GM12878 (cell line): Measurements from ENCODE around the gene TEKT5. TPM values are rescaled to one million over a fixed set of nuclear protein-coding genes. Genes with fewer than 3 reads are reported as not detected.

Source experiments
- ATAC-seq: fragments of 200-7000 bp; cut with Tn5 transposase; 3 replicates; pipeline ENCODE4 v1.9.1; 2020; ENCODE audit warnings: mild to moderate bottlenecking, moderate library complexity
- BruUV-seq: library from RNA; stranded (reverse); fragments of 400-500 nt; replicated peaks from 2 replicates; lab custom pipeline; 2021; lab: Mats Ljungman, UMichigan
- CTCF ChIA-PET: fragments of 300-600 bp; sonication (Branson Sonifier 250); formaldehyde crosslinking; extraction: SDS; loops from one replicate; lab custom pipeline; 2021; ENCODE audit warnings: inconsistent platforms; lab: Yijun Ruan, JAX
- POLR2A ChIA-PET: fragments of 350-600 bp; formaldehyde crosslinking; extraction: SDS; loops from one replicate; lab custom pipeline; 2021; ENCODE audit warnings: inconsistent platforms; lab: Charles Lee
- RAD21 ChIA-PET: fragments of 300-600 bp; sonication (Branson Sonifier 250); formaldehyde crosslinking; loops from one replicate; lab custom pipeline; 2023; ENCODE audit warnings: antibody characterized with exemption; ENCODE audit not compliant: unreplicated experiment; lab: Charles Lee
- SMC1A ChIA-PET: fragments of 300-600 bp; sonication (Branson Sonifier 250); formaldehyde crosslinking; loops from one replicate; lab custom pipeline; 2023; ENCODE audit not compliant: unreplicated experiment, uncharacterized antibody; lab: Charles Lee
- DNase-seq: peaks from one replicate; pipeline ENCODE4 v3.0.0-alpha.2; 2011; ENCODE audit warnings: low read depth, low spot score
- FAIRE-seq: peaks from 3 replicates; lab custom pipeline; 2011; peaks lifted over from hg19 to GRCh38; lab: Jason Lieb, UNC
- H2AFZ ChIP-seq: 2 replicates; pipeline ENCODE4 v1.6.0; 2011; ENCODE audit warnings: low read depth, low read length, control low read depth; ENCODE audit not compliant: control insufficient read depth
- H3K27ac ChIP-seq: 2 replicates; pipeline ENCODE4 v1.5.1; 2011; ENCODE audit warnings: control low read depth; ENCODE audit not compliant: control insufficient read depth, insufficient read depth
- H3K27me3 ChIP-seq, 2 experiments: replicated peaks in 1 of 2; 2 replicates each; pipeline versions ENCODE4 v1.6.0 to v1.6.1; 2011; ENCODE audit warnings: low read length in 1 of 2; ENCODE audit not compliant: control insufficient read depth in 2 of 2, insufficient read depth in 2 of 2
- H3K36me3 ChIP-seq, 2 experiments: 2 replicates each; pipeline ENCODE4 v1.5.1; 2011; ENCODE audit warnings: low read length in 1 of 2; ENCODE audit not compliant: control insufficient read depth in 2 of 2, insufficient read depth in 2 of 2
- H3K4me1 ChIP-seq: 2 replicates; pipeline ENCODE4 v1.6.1; 2011; ENCODE audit warnings: mild to moderate bottlenecking, low read length, moderate library complexity, mixed read lengths; ENCODE audit not compliant: control insufficient read depth, insufficient read depth
- H3K4me2 ChIP-seq: 2 replicates; pipeline ENCODE4 v1.6.0; 2011; ENCODE audit warnings: control low read depth; ENCODE audit not compliant: control insufficient read depth, insufficient read depth
- H3K4me3 ChIP-seq: fragments of 200-600 bp; sonication (generic); 2 replicates; pipeline ENCODE4 v1.5.1; 2016
- H3K79me2 ChIP-seq: 2 replicates; pipeline ENCODE4 v1.6.0; 2011; ENCODE audit warnings: low read length; ENCODE audit not compliant: control insufficient read depth, insufficient read depth
- H3K9ac ChIP-seq: 2 replicates; pipeline ENCODE4 v1.8.0; 2011; ENCODE audit warnings: low read length, control low read depth, mixed read lengths; ENCODE audit not compliant: control insufficient read depth, insufficient read depth
- H3K9me3 ChIP-seq: replicated peaks from 3 replicates; pipeline ENCODE4 v1.5.1; 2011; ENCODE audit warnings: mild to moderate bottlenecking, low read length; ENCODE audit not compliant: control insufficient read depth, insufficient read depth
- H4K20me1 ChIP-seq: 2 replicates; pipeline ENCODE4 v1.6.0; 2011; ENCODE audit not compliant: control insufficient read depth, insufficient read depth
- BACH1 ChIP-seq: fragments of 450-650 bp; IDR thresholded peaks from 2 replicates; pipeline ENCODE4 v1.6.1; 2017; ENCODE audit warnings: mild to moderate bottlenecking, borderline replicate concordance
- BMI1 ChIP-seq: fragments of 450-650 bp; IDR thresholded peaks from 2 replicates; pipeline ENCODE4 v1.6.1; 2016; ENCODE audit warnings: mild to moderate bottlenecking, moderate library complexity, borderline replicate concordance
- CEBPB ChIP-seq, 2 experiments: fragments of 150-350 bp in 1 of 2; IDR thresholded peaks; 2 replicates each; pipeline ENCODE4 v1.6.1; 2012 to 2014; ENCODE audit warnings: low read depth in 2 of 2, low read length in 2 of 2, borderline replicate concordance in 1 of 2, inconsistent platforms in 1 of 2
- CHD4 ChIP-seq: fragments of 200-600 bp; sonication (generic); IDR thresholded peaks from 2 replicates; pipeline ENCODE4 v1.6.1; 2016; ENCODE audit warnings: mild to moderate bottlenecking
- FOXM1 ChIP-seq: IDR thresholded peaks from 2 replicates; pipeline ENCODE4 v1.6.1; 2012; ENCODE audit warnings: low read depth, mild to moderate bottlenecking, inconsistent platforms, low read length, moderate library complexity
- IKZF1 ChIP-seq: fragments of 450-650 bp; conservative IDR thresholded peaks from 2 replicates; pipeline ENCODE4 v1.6.1; 2017; ENCODE audit warnings: antibody characterized with exemption, mild to moderate bottlenecking
- NFIC ChIP-seq: IDR thresholded peaks from 2 replicates; pipeline ENCODE4 v1.6.1; 2012; ENCODE audit warnings: low read depth, mild to moderate bottlenecking, inconsistent platforms, low read length, moderate library complexity
- PAX5 ChIP-seq: IDR thresholded peaks from 2 replicates; pipeline ENCODE4 v1.6.1; 2011; ENCODE audit warnings: low read depth, low read length, borderline replicate concordance
- SP1 ChIP-seq: IDR thresholded peaks from one replicate; pipeline ENCODE4 v1.6.1; 2011; ENCODE audit warnings: low read depth, low read length
- STAT1 ChIP-seq: fragments of 450-650 bp; conservative IDR thresholded peaks from 2 replicates; pipeline ENCODE4 v1.6.1; 2014; ENCODE audit warnings: antibody characterized with exemption, mild to moderate bottlenecking
- ZBED1 ChIP-seq: IDR thresholded peaks from 2 replicates; pipeline ENCODE4 v1.6.1; 2016; ENCODE audit warnings: borderline replicate concordance
- ZSCAN29 ChIP-seq: fragments of 450-650 bp; IDR thresholded peaks from 2 replicates; pipeline ENCODE4 v1.6.1; 2017; ENCODE audit warnings: mild to moderate bottlenecking, moderate library complexity
- WGBS: methylation state at CpG from one replicate; pipeline ENCODE4 v1.1.6; 2016; ENCODE audit warnings: low lambda C conversion rate; ENCODE audit not compliant: insufficient replicate concordance, insufficient coverage; ENCODE audit errors: missing lambda C conversion rate; 5-methylcytosine and 5-hydroxymethylcytosine counted together
- in situ Hi-C: fragments of 300-500 bp; cut with MboI; formaldehyde crosslinking; loops from 9 replicates; pipeline ENCODE4 v1.14.3; 2018; ENCODE audit warnings: mixed read lengths
- intact Hi-C: fragments of 100-400 bp; cut with micrococcal nuclease; formaldehyde crosslinking; loops from one replicate; pipeline ENCODE4 v1.14.2; 2022; ENCODE audit not compliant: unreplicated experiment
- polyA plus RNA-seq, 11 experiments: library from polyadenylated mRNA; depleted of rRNA in 4 of 11; unstranded in 6 of 11; stranded (reverse) in 5 of 11; fragments of >200 nt; fragmentation: Nextera tagmentation in 4 of 11; fragmentation: Illumina TruSeq in 1 of 11; extraction: Ambion mirVana in 4 of 11; extraction: Trizol in 1 of 11; gene quantifications; 1 replicate in 1 of 11; 2 replicates in 10 of 11; pipeline versions ENCODE4 v1.2.1 to v1.2.3, GENCODE V29; 2011 to 2016; ENCODE audit warnings: inconsistent platforms in 2 of 11, missing spikeins in 2 of 11, low read depth in 1 of 11
- total RNA-seq, 4 experiments: library from RNA; depleted of rRNA in 3 of 4; stranded (reverse); fragments of >200 nt in 3 of 4; fragmentation: Illumina TruSeq in 1 of 4; extraction: Trizol in 1 of 4; gene quantifications; 2 replicates each; pipeline versions ENCODE4 v1.2.1 to v1.2.3, GENCODE V29; 2013 to 2021
- TF ChIP-seq, protein P1 (sequence below): fragments of 450-650 bp; formaldehyde crosslinking; IDR thresholded peaks from 2 replicates; pipeline ENCODE4 v1.4.0; 2022; ENCODE audit warnings: mild to moderate bottlenecking, moderate library complexity
- TF ChIP-seq, protein P2 (sequence below): fragments of 450-650 bp; IDR thresholded peaks from 2 replicates; pipeline ENCODE4 v1.6.1; 2017; ENCODE audit warnings: borderline replicate concordance
- TF ChIP-seq, protein P3 (sequence below): fragments of 450-650 bp; IDR thresholded peaks from 2 replicates; pipeline ENCODE4 v1.6.1; 2017; ENCODE audit warnings: mild to moderate bottlenecking, moderate library complexity
- TF ChIP-seq, protein P4 (sequence below): IDR thresholded peaks from 2 replicates; pipeline ENCODE4 v1.6.1; 2011; ENCODE audit warnings: low read depth, mild to moderate bottlenecking, low read length, moderate library complexity, borderline replicate concordance; ENCODE audit errors: extremely low read depth

The TEKT5 gene
- total and polyA plus RNA-seq, 10 of the 15 experiments (the other 5 are each of a cell fraction or from before 2014, with no cell fraction given) = 0.19 to 2.2 (median 0.68) TPM; not detected in 1

DNA sequence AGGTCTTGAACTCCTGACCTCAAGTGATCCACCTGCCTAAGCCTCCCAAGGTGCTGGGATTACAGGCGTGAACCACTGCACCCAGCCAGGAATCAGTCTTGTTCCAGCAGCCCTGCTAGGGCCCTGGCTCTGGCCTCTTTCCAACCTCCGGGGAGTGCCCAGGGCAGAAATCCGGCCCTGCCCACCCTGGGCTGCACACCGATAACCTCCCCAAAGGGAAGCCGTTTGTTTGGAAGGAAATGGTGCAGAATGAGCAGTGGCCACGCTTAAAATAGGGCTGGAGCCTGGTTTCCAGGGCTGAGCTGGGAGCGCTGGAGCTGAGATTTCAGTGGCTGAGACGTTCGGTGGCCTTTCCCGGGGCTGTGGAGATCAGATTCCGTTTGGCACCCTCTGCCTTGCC lies 96.6 kb downstream of the TEKT5 start:
- Histone ChIP-seq H3K4me2 (no peak overlapping the region), H3K36me3 (no peaks in the 10 kb centered on the region), H4K20me1 (no peaks in the 10 kb centered on the region), H3K9ac (no peak overlapping the region), H3K4me1 (peaks cover 44% of the 10 kb centered on the region), H3K27me3 (no peaks in the 10 kb centered on the region), H3K4me3 (no peak overlapping the region), H3K79me2 (no peaks in the 10 kb centered on the region), H3K9me3 (no peaks in the 10 kb centered on the region), H3K27ac (no peak overlapping the region), H2AFZ (no peak overlapping the region)
- DNase-seq = no peak
- SMC1A ChIA-PET = interaction anchor here (1.6 kb wide), 1 partner anchor 11 kb away, joined by 7 read pairs; no protein-coding TSS in a partner anchor
- intact Hi-C loops (loop anchor here (5.0 kb wide), 1 partner anchor 61 kb away; no protein-coding TSS in a partner anchor), in situ Hi-C loops (no loop called here)
- FAIRE-seq = no peak
- no peak for ATAC-seq
- POLR2A ChIA-PET = interaction anchor here (0.6 kb wide), 1 partner anchor 62 kb away, joined by 3 read pairs; no protein-coding TSS in a partner anchor
- CTCF ChIA-PET = interaction anchor here (0.7 to 1.6 kb wide), 3 partner anchors 12 to 551 kb away, joined by 3 to 5 read pairs (median 5); no protein-coding TSS in a partner anchor
- no peak for TF ChIP-seq ZSCAN29
- TF ChIP-seq PAX5 = no peak
- TF ChIP-seq CEBPB (IDR thresholded peaks at IDR 0.05; ENCODE audit: borderline replicate concordance in 1 of 2, low read depth in 2 of 2, low read length in 2 of 2) = no peak
- TF ChIP-seq FOXM1 = no peak
- no peak for TF ChIP-seq BACH1
- no peak for TF ChIP-seq BMI1
- TF ChIP-seq NFIC = no peak
- no peak for TF ChIP-seq SP1
- TF ChIP-seq, protein P1, sequence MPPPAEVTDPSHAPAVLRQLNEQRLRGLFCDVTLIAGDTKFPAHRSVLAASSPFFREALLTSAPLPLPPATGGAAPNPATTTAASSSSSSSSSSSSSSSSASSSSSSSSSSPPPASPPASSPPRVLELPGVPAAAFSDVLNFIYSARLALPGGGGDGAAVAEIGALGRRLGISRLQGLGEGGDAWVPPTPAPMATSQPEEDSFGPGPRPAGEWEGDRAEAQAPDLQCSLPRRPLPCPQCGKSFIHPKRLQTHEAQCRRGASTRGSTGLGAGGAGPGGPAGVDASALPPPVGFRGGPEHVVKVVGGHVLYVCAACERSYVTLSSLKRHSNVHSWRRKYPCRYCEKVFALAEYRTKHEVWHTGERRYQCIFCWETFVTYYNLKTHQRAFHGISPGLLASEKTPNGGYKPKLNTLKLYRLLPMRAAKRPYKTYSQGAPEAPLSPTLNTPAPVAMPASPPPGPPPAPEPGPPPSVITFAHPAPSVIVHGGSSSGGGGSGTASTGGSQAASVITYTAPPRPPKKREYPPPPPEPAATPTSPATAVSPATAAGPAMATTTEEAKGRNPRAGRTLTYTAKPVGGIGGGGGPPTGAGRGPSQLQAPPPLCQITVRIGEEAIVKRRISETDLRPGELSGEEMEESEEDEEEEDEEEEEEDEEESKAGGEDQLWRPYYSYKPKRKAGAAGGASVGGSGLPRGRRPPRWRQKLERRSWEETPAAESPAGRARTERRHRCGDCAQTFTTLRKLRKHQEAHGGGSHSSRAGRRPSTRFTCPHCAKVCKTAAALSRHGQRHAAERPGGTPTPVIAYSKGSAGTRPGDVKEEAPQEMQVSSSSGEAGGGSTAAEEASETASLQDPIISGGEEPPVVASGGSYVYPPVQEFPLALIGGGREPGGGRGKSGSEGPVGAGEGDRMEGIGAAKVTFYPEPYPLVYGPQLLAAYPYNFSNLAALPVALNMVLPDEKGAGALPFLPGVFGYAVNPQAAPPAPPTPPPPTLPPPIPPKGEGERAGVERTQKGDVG (CRISPR knock-in tag) = no peak
- TF ChIP-seq ZBED1 = no peak
- TF ChIP-seq, protein P2, sequence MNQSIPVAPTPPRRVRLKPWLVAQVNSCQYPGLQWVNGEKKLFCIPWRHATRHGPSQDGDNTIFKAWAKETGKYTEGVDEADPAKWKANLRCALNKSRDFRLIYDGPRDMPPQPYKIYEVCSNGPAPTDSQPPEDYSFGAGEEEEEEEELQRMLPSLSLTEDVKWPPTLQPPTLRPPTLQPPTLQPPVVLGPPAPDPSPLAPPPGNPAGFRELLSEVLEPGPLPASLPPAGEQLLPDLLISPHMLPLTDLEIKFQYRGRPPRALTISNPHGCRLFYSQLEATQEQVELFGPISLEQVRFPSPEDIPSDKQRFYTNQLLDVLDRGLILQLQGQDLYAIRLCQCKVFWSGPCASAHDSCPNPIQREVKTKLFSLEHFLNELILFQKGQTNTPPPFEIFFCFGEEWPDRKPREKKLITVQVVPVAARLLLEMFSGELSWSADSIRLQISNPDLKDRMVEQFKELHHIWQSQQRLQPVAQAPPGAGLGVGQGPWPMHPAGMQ = no peak
- TF ChIP-seq, protein P3, sequence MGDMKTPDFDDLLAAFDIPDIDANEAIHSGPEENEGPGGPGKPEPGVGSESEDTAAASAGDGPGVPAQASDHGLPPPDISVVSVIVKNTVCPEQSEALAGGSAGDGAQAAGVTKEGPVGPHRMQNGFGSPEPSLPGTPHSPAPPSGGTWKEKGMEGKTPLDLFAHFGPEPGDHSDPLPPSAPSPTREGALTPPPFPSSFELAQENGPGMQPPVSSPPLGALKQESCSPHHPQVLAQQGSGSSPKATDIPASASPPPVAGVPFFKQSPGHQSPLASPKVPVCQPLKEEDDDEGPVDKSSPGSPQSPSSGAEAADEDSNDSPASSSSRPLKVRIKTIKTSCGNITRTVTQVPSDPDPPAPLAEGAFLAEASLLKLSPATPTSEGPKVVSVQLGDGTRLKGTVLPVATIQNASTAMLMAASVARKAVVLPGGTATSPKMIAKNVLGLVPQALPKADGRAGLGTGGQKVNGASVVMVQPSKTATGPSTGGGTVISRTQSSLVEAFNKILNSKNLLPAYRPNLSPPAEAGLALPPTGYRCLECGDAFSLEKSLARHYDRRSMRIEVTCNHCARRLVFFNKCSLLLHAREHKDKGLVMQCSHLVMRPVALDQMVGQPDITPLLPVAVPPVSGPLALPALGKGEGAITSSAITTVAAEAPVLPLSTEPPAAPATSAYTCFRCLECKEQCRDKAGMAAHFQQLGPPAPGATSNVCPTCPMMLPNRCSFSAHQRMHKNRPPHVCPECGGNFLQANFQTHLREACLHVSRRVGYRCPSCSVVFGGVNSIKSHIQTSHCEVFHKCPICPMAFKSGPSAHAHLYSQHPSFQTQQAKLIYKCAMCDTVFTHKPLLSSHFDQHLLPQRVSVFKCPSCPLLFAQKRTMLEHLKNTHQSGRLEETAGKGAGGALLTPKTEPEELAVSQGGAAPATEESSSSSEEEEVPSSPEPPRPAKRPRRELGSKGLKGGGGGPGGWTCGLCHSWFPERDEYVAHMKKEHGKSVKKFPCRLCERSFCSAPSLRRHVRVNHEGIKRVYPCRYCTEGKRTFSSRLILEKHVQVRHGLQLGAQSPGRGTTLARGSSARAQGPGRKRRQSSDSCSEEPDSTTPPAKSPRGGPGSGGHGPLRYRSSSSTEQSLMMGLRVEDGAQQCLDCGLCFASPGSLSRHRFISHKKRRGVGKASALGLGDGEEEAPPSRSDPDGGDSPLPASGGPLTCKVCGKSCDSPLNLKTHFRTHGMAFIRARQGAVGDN = no peak
- TF ChIP-seq IKZF1 = no peak
- TF ChIP-seq CHD4 = no peak
- TF ChIP-seq STAT1 = no peak
- TF ChIP-seq, protein P4, sequence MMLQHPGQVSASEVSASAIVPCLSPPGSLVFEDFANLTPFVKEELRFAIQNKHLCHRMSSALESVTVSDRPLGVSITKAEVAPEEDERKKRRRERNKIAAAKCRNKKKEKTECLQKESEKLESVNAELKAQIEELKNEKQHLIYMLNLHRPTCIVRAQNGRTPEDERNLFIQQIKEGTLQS = no peak
- no TSS peak for BruUV-seq
- WGBS = 40% methylated on average over 11 of the region's 11 CpGs
- RAD21 ChIA-PET = interaction anchor here (0.7 to 1.5 kb wide), 3 partner anchors 11 to 86 kb away, joined by 3 to 4 read pairs (median 3); no protein-coding TSS in a partner anchor
